ENCODE data around the gene PKP1. TPM values are rescaled to one million over a fixed set of nuclear protein-coding genes. Genes with fewer than 3 reads are reported as not detected.

PKP1 gene
- total RNA-seq, 4 donors from 2014 or later, result 0.11 to 0.94 (median 0.54) TPM; not detected in 1

DNA sequence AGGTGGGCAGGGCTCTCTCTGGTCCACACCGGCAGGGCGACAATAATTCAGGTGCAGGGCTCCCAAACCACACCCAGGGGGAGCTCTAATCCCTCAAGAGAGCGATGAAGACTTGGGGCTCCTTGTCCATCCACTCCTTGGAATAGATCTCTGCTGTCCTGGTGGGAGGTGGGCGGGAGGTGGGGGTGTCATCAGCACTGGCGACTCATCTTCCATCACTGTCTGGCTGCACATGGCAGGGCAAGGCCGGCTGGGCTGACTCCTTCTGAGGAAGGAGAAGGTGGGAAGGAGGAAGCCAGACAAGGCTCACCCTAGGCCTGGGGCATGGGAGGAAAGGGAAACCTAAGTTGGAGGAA, 64.9 kb downstream of the PKP1 start:
- intact Hi-C loops (cut with DNase I), result no loop called here
- Histone ChIP-seq H3K36me3 (no peaks in the 10 kb centered on the region), H3K9me3 (no peaks in the 10 kb centered on the region), H3K4me1 (no peaks in the 10 kb centered on the region), H3K27ac (no peak overlapping the region), H3K4me3 (replicated peaks in 1 of 3) (no peak overlapping the region), H3K27me3 (no peaks in the 10 kb centered on the region)
- WGBS, 2 donors, result 20 to 35% methylated on average over 6 of the region's 6 CpGs
- peak; percentile 19 to 27 for DNase-seq
- TF ChIP-seq POLR2A (IDR thresholded peaks at IDR 0.05), result no peak
- TF ChIP-seq, protein P1, sequence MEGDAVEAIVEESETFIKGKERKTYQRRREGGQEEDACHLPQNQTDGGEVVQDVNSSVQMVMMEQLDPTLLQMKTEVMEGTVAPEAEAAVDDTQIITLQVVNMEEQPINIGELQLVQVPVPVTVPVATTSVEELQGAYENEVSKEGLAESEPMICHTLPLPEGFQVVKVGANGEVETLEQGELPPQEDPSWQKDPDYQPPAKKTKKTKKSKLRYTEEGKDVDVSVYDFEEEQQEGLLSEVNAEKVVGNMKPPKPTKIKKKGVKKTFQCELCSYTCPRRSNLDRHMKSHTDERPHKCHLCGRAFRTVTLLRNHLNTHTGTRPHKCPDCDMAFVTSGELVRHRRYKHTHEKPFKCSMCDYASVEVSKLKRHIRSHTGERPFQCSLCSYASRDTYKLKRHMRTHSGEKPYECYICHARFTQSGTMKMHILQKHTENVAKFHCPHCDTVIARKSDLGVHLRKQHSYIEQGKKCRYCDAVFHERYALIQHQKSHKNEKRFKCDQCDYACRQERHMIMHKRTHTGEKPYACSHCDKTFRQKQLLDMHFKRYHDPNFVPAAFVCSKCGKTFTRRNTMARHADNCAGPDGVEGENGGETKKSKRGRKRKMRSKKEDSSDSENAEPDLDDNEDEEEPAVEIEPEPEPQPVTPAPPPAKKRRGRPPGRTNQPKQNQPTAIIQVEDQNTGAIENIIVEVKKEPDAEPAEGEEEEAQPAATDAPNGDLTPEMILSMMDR (IDR thresholded peaks at IDR 0.05), result peak in 5 of 6 experiments; percentile 15 to 52 (median 37)

DNA sequence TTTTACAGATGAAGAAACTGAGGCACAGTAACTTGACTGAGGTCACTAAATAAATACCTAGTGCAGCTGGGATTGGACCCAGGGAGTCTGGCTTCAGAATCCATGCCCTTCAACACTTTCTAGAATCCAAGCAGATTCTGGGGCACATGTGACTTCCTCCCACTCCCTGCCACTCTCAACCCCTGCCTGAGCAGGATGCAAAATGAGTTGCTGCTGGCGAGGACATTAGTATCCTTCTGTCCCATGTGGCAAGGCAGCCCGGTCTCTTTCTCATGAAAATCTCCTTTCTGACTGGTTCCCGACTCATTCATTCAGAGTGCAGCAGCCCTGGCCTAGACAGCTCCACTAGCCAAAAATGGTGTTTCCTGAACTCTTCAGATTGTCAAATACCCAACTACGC, 65.8 kb downstream of the PKP1 start:
- TF ChIP-seq, protein P1 (IDR thresholded peaks at IDR 0.05), result no peak
- no peak for TF ChIP-seq POLR2A (IDR thresholded peaks at IDR 0.05)
- 78 to 90% methylated on average over 4 of the region's 4 CpGs for WGBS, 2 donors
- Histone ChIP-seq H3K9me3 (no peaks in the 10 kb centered on the region), H3K27ac (no peak overlapping the region), H3K27me3 (no peaks in the 10 kb centered on the region), H3K4me3 (replicated peaks in 1 of 3) (no peak overlapping the region), H3K36me3 (no peaks in the 10 kb centered on the region), H3K4me1 (no peaks in the 10 kb centered on the region)
- DNase-seq, result no peak
- intact Hi-C loops (cut with DNase I), result no loop called here

DNA sequence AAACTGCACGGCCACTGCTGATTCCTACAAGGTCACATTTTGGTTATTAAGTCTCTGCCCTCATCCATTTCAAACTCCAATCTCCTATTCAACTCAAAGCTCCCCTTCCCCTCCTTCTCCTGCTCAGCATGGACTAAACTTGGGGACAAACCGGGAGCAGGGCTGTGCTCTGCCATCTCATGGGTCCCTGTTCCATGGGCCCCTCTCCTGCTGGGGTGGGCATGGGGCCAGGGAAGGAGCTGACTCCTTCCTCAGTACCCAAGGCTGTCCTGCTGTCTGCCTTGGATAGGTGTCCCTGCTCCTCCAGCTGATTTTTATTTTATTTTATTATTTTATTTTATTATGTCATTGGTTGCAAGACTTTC, 67.0 kb downstream of the PKP1 start:
- Histone ChIP-seq H3K4me1 (no peaks in the 10 kb centered on the region), H3K36me3 (no peaks in the 10 kb centered on the region), H3K9me3 (no peaks in the 10 kb centered on the region), H3K27me3 (no peaks in the 10 kb centered on the region), H3K27ac (no peak overlapping the region), H3K4me3 (replicated peaks in 1 of 3) (no peak overlapping the region)
- intact Hi-C loops (cut with DNase I), result no loop called here
- 81 to 85% methylated on average over 2 of the region's 2 CpGs for WGBS, 2 donors
- no peak for TF ChIP-seq POLR2A (IDR thresholded peaks at IDR 0.05)
- TF ChIP-seq, protein P1 (IDR thresholded peaks at IDR 0.05), result no peak
- DNase-seq, result no peak

DNA sequence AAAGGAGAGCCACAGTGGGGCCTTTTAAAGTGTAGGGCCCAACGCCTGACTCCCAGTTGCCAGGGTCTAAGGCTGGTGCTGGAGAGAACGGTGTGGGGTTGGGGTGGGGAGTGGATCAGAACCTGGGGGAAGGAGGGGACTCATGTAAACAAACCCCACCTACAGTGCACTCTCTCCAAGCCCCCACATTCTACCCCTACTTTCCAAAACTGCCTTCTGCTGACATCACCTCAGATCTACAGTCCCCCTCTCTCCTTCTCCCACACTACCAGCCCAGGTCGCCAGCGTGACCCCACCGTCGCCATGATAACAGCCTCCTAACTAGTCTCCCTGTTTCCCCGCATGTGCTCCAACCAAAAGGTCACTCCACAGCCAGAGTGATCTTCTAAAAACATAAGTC, 67.6 kb downstream of the PKP1 start:
- DNase-seq, result no peak
- Histone ChIP-seq H3K36me3 (no peaks in the 10 kb centered on the region), H3K4me3 (replicated peaks in 1 of 3) (no peak overlapping the region), H3K27me3 (no peaks in the 10 kb centered on the region), H3K9me3 (no peaks in the 10 kb centered on the region), H3K4me1 (no peaks in the 10 kb centered on the region), H3K27ac (no peak overlapping the region)
- TF ChIP-seq POLR2A (IDR thresholded peaks at IDR 0.05), result no peak
- TF ChIP-seq, protein P1 (IDR thresholded peaks at IDR 0.05), result no peak
- intact Hi-C loops (cut with DNase I), result no loop called here
- 91 to 93% methylated on average over 7 of the region's 7 CpGs for WGBS, 2 donors

DNA sequence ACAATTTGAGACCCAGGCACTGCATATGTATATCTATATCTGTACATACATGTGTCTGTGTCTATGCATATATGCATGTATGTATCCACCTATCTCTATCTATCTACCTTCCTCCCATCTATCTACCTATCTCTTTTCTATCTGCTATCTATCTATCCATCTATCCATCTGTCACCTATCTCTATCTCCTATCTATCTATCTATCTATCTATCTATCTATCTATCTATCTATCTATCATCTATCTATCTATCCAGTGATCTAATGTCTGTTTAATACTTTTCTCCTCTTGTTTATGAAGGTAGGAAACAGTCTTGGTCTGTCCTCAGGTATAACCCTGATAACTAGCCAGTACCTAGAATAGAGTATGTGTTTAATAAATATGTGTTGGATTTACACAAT, 68.3 kb downstream of the PKP1 start:
- Histone ChIP-seq H3K27me3 (no peaks in the 10 kb centered on the region), H3K36me3 (no peaks in the 10 kb centered on the region), H3K4me1 (no peaks in the 10 kb centered on the region), H3K4me3 (replicated peaks in 1 of 3) (no peak overlapping the region), H3K27ac (no peak overlapping the region), H3K9me3 (no peaks in the 10 kb centered on the region)
- no peak for DNase-seq
- TF ChIP-seq, protein P1 (IDR thresholded peaks at IDR 0.05), result no peak
- no peak for TF ChIP-seq POLR2A (IDR thresholded peaks at IDR 0.05)
- intact Hi-C loops (cut with DNase I), result no loop called here
